Fibroblast of skin of back (primary cell): ENCODE data around the gene UBAC2.
"Not testable (repeated sequence)": the region's sequence is repeated elsewhere in the genome, so short reads cannot be mapped to it uniquely, and the experiment has no call there.

Experiments used
- DNase-seq: peaks from one replicate; pipeline ENCODE4 v3.0.0-alpha.2; 2013

The UBAC2 gene

DNA sequence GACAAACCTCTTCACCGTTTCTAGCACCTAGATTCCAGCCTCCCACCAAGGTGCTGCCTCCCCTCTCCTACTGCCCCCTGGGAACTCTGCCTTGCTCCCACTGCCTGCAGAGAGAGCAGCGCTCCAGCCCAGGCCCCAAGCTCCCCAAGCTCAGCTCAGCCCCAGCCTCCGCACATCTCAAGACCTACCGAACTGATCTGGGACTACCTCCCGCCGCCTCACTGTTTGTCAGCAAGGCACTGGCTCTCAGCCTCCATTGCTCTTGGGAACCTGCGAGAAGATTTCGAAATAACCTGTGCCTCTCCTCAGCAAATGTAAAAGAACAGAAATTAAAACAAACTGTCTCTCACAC lies 198.9 kb downstream of the UBAC2 start:
- no peak for DNase-seq

DNA sequence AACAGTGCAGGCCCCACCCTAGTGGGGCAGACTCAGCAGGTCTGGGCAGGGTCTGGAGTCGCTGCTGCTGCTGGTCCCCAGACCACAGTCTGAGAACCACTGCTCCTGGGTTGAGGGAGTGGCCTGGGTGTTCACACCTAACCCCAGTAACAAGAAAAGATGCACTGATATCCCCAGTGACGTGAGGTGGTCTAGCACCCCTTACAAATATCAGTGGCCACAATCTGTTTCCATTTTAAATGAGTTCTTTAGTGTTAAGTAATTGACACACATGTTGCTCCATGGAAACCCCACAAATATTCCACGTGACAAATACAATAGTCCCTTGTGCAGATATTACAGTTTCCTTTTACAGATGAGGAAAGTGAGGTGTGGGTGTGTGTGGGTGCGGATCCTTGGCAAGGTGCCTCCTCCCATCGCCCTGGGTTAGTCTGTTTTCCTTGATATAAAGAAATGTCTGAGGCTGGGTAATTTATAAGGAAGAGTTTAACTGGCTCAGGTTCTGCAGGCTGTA lies 202.9 kb downstream of the UBAC2 start:
- no peak for DNase-seq

DNA sequence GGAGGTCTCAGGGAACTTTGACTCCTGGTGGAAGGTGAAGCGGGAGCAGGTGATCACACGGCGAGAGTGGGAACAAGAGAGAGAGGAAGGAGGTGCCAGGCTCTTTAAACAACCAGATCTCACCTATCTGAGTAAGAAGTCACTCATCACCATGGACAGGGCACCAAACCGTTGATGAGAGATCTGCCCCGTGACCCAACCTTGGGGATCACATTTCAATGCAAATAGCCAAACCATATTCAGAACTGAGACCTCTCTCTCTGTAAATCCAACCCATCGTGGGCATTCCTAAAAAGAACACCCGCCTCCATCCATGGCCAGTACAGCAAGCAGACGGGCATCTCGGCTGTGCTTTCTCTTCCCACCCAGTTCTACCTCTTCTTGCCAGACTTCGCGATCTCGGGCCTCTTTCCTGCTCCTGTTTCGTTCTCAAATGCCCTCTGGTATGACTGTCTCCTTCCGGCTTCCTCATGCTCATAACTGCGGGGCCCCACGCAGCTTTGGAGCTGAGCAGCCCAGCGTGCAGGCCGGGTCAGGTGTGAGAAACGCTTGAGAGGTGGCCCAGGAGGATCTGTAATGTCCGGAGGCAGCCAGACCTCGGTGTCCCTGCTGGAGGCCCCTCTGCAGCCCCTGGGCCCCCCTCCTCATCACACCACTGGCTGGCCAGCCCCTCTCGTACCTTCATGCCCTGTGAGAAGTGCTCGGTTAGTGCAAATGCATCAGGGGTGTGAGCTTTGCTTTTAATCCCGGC lies 203.5 kb downstream of the UBAC2 start:
- DNase-seq, result no peak

DNA sequence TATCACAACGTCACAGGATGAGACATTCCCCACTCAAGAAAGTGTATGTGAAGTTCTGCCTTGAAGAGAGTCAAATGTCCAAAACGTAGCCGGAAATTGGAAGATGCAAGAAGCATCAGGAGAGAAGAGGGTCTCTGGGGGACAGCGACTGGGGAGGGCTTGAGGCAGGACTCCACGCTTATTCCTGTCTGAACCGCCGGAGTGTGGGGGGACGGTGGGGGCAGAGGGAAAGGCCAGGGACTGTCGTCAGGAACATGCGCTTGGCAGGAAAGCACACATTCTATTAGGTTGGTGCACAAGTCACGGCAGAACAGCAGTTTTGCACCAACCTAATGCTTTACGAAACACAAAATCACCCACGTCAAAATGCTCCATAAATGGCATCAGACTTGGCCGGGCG lies 205.3 kb downstream of the UBAC2 start:
- no peak for DNase-seq

DNA sequence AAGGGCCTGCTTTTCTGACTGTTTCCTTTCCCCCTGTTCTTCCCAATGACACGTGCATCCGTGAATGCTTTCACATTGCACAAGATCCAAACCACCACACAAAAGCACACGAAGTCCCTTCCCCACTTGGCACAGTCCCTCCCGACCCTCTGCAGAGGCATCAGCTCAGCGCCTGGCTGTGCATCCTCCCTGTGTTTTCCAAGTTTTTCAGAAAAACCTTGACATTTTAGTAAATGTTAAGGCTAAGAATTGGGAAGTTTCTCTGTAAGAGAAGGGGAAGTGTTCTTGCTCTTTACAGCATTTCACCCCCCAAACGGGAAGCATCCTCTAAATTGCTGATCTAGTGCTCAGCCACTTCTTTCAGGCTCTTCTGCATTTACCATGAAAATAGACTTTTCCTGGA lies 206.1 kb downstream of the UBAC2 start:
- no peak for DNase-seq

DNA sequence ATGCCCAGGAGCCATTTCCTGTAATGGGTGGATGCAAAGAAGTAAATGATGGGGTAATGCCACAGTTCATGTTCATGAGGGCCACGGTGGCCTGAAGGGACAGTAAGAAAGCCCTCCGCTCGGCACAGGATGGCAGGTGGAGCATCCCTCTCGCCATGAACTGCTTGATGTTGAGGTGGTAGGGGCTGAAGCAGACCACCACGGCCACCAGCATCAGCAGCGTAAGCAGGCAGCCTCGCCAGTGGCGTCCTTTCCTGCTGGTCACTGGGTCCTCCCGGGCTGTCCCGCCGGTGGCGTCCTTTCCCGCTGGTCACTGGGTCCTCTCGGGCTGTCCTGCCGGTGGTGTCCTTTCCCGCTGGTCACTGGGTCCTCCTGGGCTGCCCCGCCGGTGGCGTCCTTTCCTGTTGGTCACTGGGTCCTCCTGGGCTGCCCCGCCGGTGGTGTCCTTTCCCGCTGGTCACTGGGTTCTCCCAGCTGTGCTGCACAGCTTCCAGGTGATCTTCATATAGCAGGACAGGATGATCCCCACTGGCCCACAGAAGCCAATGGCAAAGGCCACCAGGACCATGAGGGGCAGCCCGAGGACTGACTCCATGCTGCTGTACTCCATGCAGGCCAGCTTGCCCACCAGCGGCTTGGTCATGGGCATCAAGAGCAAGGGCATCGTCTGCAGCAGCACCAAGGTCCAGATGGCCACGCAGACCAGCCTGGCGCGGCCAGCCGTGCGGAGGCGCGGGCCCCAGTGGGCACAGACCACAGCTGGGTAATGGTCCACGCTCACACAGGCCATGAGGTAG lies 207.4 kb downstream of the UBAC2 start:
- no peak for DNase-seq

DNA sequence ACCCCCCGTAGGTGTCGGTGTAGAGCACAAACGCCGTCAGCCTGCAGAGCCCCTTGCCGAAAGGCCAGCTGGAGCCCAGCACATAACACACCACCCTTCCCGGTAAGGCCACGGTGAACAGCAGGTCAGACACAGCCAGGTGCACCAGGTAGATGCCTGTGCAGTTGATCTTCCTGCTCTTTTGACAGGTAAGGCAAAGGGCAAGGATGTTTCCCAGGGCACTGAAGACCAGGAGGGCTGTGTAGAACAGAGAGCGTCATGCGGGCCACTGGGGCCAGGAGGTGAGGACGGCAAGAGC lies 208.0 kb downstream of the UBAC2 start:
- DNase-seq, result no peak

DNA sequence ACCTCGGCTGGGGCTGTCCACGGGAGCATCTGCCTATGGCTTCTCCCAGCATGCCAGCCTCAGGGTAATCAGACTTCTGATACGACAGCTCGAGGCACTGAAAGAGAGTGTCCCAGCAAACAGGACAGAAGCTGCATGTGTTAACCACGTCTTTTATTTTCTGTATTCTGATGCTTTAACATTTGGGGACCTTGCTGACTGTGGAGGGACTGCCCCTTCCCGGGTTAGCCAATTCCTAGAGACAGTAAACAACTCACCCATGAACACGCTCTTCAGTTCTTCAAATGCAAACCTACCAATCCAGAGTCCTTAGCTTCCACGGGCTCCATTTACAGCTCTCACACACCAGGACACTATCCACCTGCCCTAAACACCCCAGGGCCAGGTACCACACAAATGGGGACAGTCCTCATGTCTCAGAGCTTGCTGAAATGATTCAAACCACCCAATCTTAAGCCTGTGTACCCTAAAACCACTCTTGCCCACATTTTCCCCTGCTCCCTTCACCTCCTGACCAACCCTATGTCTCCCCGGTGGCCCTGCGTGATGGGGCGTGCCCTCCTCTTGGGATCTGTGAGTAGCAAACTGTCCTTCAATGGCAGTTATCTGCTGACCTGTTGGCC lies 208.9 kb downstream of the UBAC2 start:
- not testable (repeated sequence) for DNase-seq

DNA sequence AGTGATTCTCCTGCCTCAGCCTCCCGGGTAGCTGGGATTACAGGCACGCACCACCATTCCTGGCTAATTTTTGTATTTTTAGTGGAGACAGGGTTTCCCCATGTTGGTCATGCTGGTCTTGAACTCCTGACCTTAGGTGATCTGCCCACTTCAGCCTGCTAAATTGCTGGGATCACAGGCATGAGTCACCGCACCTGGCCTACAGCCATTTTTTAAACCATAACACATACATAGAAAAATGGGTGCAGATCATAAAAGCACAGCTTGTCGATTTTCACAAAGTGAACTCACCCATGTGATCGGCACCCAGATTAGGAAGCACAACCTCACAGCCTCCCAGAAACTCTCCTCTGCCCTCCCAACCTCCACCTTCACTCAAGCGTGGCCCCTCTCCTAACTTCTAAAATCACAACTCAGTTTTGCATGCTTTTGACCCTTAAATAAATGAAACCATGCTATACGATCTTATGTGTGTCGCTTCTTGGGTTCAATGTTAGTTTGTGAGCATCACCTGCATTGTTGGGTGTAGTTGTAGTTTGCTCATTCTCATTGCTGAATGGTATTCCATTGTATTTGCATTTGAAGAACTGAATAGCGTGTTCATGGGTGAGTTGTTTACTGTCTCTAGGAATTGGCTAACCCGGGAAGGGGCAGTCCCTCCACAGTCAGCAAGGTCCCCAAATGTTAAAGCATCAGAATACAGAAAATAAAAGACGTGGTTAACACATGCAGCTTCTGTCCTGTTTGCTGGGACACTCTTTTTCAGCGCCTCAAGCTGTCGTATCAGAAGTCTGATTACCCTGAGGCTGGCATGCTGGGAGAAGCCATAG lies 210.2 kb downstream of the UBAC2 start:
- DNase-seq, result not testable (repeated sequence)

DNA sequence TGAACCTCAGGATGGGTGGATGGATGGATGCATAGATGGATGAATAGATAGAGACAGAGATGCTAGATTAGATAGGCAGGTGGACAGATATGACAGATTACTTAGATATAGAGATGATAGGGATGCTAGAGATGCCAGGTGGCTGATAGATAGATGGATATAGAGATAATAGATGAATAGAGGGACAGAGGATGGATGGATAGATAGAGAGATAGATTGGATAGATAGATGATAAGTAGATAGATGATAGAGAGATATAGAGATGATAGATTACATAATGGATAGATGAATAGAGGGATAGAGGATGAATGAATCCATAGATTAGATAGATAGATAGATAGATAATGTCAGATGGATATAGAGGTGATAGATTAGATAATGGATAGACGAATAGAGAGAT lies 212.2 kb downstream of the UBAC2 start:
- DNase-seq, result no peak

DNA sequence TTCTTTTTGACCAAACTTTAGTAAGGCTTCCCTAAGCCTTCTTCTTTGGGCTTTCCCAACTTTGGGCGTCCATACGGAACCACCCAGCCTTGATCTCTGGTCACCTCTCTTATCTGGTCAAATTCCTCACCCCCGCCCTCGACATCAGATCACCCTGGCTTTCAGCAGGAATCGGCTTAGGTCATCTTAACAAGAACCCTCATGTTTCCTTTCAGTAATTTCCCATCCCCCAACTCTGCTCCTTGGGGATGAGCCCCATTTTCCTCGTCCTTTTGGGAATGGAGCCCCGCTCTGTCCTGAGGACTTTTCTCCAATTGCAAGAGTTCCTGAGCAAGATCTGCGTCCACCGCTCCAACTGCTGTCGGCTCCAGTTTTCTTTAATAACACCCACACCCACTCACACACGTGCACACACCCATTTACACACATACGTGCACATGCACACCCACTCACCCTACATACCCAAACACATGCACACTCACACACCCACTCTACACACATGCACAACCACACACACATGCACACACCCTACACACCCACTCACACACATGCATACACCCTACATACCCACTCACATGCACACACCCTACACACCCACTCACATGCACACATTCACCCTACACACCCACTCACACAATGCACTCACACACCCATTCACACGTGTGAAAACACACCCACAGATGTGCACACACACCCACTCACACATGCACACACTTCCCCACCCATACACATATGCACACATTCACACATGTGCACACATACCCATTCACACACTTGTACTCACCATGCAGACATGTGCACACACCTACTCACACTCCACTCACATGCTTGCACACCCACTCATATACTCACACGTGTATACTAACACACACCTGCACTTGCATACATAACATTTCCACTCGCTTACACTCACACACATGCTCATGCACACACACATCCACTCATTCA lies 213.7 kb downstream of the UBAC2 start:
- no peak for DNase-seq

DNA sequence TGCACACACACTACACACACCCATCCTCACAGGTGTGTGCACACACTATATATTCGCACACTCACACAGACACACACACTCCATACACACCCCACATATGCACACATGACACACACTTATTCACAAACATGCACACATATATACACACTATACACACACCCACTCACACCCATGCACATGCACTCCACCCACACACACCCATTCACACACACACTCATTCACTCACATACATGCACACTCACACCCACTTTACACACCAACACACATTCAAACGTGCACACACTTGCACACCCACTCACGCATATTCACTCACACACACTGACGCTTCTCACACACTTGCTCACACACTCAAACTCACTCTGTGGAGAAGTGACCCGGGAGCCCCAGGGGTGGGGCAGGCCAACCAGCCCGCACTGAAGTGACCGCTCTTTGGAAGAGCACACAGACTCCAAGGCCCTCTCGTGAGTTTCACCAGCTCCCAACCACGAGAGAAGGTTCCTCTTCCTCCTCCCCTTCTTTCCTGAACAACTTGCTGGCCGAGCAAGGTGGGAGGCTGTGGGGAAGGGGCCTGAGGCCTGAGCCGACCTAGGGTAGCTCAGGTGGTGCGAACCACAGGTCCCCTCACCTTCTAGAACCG lies 214.5 kb downstream of the UBAC2 start:
- no peak for DNase-seq

DNA sequence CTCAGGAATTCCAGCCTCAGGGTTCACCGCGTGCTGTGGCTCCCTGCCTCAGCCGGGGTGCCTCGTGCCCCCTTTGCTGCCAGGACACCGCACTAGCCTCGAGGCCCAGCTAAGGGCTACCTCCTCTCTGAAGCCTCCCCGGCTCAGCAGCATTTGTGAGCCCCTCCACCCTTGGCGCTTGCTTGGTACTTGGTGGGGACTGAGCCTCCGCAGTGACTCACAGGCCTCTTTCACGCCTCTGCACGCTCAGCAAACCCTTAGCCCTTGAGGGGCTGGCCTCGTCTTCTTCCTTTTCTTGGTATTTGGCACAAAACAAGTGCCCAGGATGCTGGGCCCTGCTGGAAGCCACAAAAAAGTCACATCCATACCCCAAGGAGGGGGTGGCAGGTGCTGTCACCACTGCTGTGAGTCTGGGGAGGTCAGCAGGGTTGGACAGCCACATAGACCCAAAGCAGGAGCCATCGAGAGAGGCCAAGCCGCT lies 215.2 kb downstream of the UBAC2 start:
- no peak for DNase-seq

DNA sequence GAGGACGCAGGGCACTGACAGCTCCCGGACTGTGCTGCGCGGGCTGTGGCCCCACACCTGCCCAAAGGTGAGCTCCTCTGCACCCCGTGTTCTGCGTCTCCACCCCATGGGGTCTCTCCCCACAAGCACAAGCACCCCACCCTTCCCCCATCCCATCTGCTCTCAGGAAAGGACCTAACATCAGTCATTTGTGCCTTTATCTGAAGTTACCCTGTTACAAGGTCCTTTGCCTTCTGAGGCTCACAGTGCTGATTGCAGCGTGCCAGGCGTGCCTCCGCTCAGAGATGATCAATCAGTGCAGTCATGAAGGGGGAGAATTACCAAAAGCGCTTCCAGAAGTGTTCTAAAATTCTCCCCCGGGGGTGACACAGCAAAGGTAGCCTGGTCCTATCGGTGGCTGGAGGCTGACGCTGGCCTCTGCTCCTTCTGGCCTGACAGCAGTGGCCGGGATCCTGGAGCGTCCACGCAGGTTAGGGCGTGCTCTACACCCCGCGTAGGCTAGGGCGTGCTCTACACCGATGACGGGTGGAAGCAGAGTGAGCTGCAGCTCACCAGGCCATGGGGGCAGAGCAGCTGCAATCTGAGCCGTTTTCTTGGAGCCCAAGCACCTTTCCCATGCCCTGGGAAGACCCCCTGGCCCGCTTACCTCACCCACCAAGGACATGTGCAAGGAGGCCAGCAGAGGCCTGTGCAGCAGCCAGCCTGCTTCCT lies 215.9 kb downstream of the UBAC2 start:
- DNase-seq, result no peak

DNA sequence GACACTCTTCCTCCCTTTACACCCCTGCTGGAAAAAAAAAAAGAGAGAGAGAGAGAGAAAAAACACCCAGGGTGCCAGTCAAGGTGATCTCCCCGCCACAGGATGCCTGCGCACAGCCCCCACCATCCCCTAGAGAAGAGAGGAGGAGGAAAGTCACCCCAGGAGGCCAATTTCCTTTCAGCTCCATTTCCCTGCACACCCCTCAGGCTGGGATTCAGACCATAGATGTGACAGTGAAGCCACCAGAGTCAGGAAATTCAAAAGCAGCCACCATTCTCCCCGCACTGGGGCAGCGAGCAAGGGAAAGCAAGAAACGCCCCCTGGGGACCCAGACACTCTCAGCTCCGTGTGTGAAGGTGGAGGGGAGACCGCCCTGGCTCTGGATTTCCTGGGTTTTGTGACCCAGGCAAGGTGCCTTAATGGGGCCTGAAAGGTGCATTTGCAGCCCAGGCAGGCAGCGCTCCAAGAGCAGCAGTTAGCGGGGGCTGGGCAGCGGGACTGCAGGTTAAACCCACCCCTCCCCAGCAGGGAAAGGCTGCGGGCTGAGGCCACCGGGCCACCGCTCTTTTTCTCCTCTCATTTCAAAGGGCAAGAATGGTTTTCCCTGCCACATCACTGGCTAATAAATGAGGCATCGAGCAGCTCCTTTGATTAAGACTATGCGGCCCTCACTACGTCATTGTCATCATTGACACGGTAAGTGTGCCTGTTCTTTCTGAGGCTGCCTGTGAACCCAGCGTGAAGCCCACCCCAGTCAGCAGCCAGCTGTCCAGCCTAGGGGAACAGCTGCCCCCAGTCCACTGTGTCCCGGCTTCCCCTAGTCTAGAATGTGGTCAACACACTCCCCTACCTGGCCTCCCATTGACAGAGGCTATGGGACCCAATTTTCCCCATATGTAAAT lies 216.8 kb downstream of the UBAC2 start:
- DNase-seq, result no peak

DNA sequence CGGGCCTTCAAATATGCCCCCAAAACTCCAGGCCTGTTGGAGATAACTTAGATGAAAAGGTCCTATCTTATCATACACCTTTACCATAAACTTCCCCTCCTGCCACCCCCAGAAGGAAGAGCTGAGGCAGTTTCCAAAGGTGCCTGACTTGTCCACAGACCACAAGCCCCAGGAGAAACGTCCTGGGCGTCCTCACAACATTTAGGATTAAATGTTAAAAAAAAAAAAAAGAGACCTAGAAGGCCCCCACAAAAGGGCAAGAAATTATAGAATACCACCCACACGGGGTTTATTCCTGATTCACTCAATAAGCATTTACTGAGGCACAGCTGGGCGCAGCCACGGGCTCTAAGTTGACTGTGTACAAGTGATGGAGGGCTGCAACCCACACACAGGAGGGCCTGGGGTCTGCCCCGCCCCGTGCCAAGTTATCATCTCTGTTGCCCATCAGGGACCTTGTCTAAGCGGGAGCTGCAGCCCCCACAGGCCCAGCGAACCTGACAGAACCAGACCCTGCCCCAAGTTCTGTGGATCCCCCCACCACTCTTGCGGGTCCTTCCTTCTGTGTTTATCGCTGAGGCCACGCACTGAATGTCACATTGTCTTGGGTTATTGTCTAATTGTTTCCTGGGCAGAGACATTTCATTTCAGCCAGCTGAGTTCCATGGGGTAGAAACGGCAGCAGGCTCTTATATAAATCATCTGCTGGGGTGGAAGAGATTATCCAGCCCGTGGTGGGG lies 217.6 kb downstream of the UBAC2 start:
- DNase-seq, result no peak

DNA sequence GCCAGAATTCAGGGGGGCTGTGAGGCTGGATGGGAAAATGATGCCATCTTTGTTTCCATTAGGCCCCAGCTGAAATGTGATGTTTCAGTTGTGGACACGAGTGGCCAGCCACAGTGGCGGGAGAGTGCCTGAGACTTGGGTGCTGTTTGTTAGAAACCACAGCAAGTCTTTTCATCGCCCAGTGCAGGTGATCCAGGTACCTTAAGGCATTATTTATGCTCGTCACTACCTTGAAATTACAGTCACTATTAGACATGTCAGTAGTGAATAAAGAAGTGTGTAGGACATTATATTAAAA lies 218.1 kb downstream of the UBAC2 start:
- no peak for DNase-seq

DNA sequence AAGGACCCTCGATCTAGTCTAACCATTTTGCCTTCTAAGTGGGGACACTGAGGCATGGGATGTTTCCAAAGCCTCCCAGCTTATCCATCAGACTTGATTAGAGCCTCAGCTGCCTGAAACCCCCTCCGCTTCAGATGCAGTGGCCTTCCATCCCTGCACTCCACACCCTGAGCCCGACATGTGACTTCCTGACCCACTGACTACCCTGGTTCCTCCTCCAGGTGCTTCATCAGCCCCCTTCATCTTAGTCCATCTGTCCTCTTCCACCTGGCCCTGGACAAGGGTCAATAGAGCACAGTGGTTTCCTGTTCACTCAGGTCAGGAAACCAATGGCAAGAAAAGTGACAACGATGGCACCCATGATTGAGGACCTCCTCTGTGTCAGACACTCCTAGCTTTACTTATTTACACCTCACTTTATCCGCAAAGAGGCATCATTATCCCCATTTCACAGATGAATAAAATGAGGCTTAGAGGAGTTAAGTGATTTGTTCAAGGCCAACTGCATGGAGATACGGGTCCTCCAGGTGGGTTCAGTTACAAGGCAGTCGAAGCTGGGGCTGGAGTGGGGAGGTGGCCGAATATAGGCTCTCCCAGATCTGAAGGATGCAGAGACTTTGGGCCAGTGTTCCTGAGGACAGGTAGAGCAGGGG lies 219.1 kb downstream of the UBAC2 start:
- no peak for DNase-seq
